K562 (cell line): ENCODE measurements around the gene DPP10. TPM values are rescaled to one million over a fixed set of nuclear protein-coding genes. Genes with fewer than 3 reads are reported as not detected.

ENCODE experiments used
- CREBBP ChIP-seq: IDR thresholded peaks from one replicate; pipeline ENCODE4 v1.6.1; 2012; ENCODE audit warnings: low read depth, mild to moderate bottlenecking, control low read depth, inconsistent platforms, low read length
- ELF4 ChIP-seq: fragments of 450-650 bp; formaldehyde crosslinking; IDR thresholded peaks from 2 replicates; pipeline ENCODE4 v1.4.0; 2022; ENCODE audit warnings: missing genetic modification characterization
- ESRRB ChIP-seq: fragments of 250-450 bp; sonication (Bioruptor Pico); IDR thresholded peaks from 2 replicates; pipeline ENCODE4 v1.5.0; 2020; ENCODE audit warnings: mild to moderate bottlenecking, moderate library complexity, borderline replicate concordance
- FOS ChIP-seq: IDR thresholded peaks from 3 replicates; pipeline ENCODE4 v1.6.1; 2011; ENCODE audit not compliant: insufficient read length; ENCODE audit errors: extremely low read depth
- GATA2 ChIP-seq: sonication (generic); formaldehyde crosslinking; IDR thresholded peaks from 2 replicates; pipeline ENCODE4 v1.4.0; 2020; ENCODE audit warnings: mild to moderate bottlenecking, missing genetic modification reagents
- MBD2 ChIP-seq: sonication (generic); IDR thresholded peaks from 2 replicates; pipeline ENCODE4 v1.6.1; 2016; ENCODE audit warnings: low read depth, borderline replicate concordance
- ZNF277 ChIP-seq: fragments of 250-450 bp; sonication (Bioruptor Pico); IDR thresholded peaks from 2 replicates; pipeline ENCODE4 v1.8.0; 2022; ENCODE audit warnings: inconsistent platforms, mild to moderate bottlenecking, moderate library complexity, borderline replicate concordance
- ZNF586 ChIP-seq: fragments of 450-650 bp; formaldehyde crosslinking; conservative IDR thresholded peaks from 2 replicates; pipeline ENCODE4 v1.4.0; 2020; ENCODE audit warnings: mild to moderate bottlenecking, moderate library complexity
- polyA plus RNA-seq, 8 experiments: library from polyadenylated mRNA; depleted of rRNA in 4 of 8; stranded (reverse) in 5 of 8; unstranded in 3 of 8; fragments of >200 nt; fragmentation: Nextera tagmentation in 2 of 8; fragmentation: Illumina TruSeq in 1 of 8; extraction: Ambion mirVana in 2 of 8; extraction: Trizol in 1 of 8; gene quantifications; 2 replicates each; pipeline versions ENCODE4 v1.2.1 to v1.2.3, GENCODE V29; 2011 to 2014; ENCODE audit warnings: inconsistent platforms in 1 of 8, missing spikeins in 1 of 8
- total RNA-seq, 7 experiments: library from RNA; depleted of rRNA in 6 of 7; stranded (reverse); fragments of >200 nt in 6 of 7; fragmentation: Illumina TruSeq in 2 of 7; extraction: Trizol in 2 of 7; gene quantifications; 2 replicates each; pipeline versions ENCODE4 v1.2.1 to v1.2.3, GENCODE V29; 2011 to 2021; ENCODE audit warnings: low replicate concordance in 1 of 7
- TF ChIP-seq, protein P1 (sequence below), 2 experiments: fragments of 450-650 bp in 1 of 2; sonication (generic) in 1 of 2; formaldehyde crosslinking in 1 of 2; IDR thresholded peaks; 2 replicates each; pipeline versions ENCODE4 v1.7.1 to v1.9.0; 2016 to 2022; ENCODE audit warnings: inconsistent platforms in 1 of 2, mild to moderate bottlenecking in 1 of 2, missing genetic modification reagents in 1 of 2

The DPP10 gene
- total and polyA plus RNA-seq, 9 of the 15 experiments (the other 6 are each of a cell fraction or from before 2014, with no cell fraction given): not detected

DNA sequence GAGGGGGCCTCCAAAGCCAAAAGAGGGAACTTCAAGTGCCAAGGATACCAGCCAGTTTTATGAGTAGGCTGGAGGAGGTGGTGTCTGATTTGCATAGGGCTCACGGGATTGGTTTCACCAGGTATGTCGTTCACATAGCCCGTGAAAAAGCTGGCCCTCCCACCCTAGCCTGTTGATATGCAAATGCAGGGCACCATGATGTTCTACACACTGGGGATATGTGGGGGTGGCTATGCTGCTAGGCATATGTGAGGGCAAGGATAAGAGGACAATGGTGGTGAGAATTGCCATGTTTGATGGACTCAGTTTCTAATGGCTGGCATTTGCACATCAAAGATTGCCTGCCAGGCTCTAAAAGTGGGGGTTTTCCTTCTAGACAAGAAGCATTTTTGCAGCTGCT is 378.6 kb downstream of the DPP10 start (continued):
- TF ChIP-seq, protein P1, sequence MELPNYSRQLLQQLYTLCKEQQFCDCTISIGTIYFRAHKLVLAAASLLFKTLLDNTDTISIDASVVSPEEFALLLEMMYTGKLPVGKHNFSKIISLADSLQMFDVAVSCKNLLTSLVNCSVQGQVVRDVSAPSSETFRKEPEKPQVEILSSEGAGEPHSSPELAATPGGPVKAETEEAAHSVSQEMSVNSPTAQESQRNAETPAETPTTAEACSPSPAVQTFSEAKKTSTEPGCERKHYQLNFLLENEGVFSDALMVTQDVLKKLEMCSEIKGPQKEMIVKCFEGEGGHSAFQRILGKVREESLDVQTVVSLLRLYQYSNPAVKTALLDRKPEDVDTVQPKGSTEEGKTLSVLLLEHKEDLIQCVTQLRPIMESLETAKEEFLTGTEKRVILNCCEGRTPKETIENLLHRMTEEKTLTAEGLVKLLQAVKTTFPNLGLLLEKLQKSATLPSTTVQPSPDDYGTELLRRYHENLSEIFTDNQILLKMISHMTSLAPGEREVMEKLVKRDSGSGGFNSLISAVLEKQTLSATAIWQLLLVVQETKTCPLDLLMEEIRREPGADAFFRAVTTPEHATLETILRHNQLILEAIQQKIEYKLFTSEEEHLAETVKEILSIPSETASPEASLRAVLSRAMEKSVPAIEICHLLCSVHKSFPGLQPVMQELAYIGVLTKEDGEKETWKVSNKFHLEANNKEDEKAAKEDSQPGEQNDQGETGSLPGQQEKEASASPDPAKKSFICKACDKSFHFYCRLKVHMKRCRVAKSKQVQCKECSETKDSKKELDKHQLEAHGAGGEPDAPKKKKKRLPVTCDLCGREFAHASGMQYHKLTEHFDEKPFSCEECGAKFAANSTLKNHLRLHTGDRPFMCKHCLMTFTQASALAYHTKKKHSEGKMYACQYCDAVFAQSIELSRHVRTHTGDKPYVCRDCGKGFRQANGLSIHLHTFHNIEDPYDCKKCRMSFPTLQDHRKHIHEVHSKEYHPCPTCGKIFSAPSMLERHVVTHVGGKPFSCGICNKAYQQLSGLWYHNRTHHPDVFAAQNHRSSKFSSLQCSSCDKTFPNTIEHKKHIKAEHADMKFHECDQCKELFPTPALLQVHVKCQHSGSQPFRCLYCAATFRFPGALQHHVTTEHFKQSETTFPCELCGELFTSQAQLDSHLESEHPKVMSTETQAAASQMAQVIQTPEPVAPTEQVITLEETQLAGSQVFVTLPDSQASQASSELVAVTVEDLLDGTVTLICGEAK (IDR thresholded peaks at IDR 0.05): no peak
- TF ChIP-seq, protein P1 (CRISPR knock-in tag; IDR thresholded peaks at IDR 0.05): no peak
- no peak for TF ChIP-seq ELF4 (CRISPR knock-in tag)
- TF ChIP-seq ZNF277 (CRISPR knock-in tag): no peak
- TF ChIP-seq MBD2: no peak
- TF ChIP-seq FOS: no peak
- no peak for TF ChIP-seq ESRRB
- no peak for TF ChIP-seq CREBBP
- TF ChIP-seq GATA2 (CRISPR knock-in tag): no peak
- no peak for TF ChIP-seq ZNF586 (CRISPR knock-in tag)
